DOHH2 (cell line): ENCODE data around the gene PPP1R15B.

Experiments
- EZH2phosphoT487 ChIP-seq: fragments of 200-600 bp; sonication (generic); IDR thresholded peaks from 2 replicates; pipeline ENCODE4 v1.6.1; 2017; ENCODE audit warnings: borderline replicate concordance, mild to moderate bottlenecking, antibody characterized with exemption, low read length, moderate library complexity, mixed read lengths
- TF ChIP-seq, protein P1 (sequence below): fragments of 200-600 bp; sonication (generic); IDR thresholded peaks from one replicate; pipeline ENCODE4 v1.5.1; 2014; ENCODE audit warnings: antibody characterized with exemption, mild to moderate bottlenecking, low read depth, low read length; ENCODE audit not compliant: poor library complexity, severe bottlenecking

- TF ChIP-seq, protein P1, sequence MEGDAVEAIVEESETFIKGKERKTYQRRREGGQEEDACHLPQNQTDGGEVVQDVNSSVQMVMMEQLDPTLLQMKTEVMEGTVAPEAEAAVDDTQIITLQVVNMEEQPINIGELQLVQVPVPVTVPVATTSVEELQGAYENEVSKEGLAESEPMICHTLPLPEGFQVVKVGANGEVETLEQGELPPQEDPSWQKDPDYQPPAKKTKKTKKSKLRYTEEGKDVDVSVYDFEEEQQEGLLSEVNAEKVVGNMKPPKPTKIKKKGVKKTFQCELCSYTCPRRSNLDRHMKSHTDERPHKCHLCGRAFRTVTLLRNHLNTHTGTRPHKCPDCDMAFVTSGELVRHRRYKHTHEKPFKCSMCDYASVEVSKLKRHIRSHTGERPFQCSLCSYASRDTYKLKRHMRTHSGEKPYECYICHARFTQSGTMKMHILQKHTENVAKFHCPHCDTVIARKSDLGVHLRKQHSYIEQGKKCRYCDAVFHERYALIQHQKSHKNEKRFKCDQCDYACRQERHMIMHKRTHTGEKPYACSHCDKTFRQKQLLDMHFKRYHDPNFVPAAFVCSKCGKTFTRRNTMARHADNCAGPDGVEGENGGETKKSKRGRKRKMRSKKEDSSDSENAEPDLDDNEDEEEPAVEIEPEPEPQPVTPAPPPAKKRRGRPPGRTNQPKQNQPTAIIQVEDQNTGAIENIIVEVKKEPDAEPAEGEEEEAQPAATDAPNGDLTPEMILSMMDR, result no peak
- no peak for TF ChIP-seq EZH2phosphoT487
These were observed 52.0 kb downstream of the PPP1R15B start, which contains the start of gene PLEKHA6 for GRCh38 chr1:204359474-204360255.
